ENCODE results near the gene ATP6AP1. TPM values are rescaled to one million over a fixed set of nuclear protein-coding genes. Genes with fewer than 3 reads are reported as not detected.

Gene ATP6AP1
- total RNA-seq, 1 donor from 2014 or later, result 78.3 TPM

DNA sequence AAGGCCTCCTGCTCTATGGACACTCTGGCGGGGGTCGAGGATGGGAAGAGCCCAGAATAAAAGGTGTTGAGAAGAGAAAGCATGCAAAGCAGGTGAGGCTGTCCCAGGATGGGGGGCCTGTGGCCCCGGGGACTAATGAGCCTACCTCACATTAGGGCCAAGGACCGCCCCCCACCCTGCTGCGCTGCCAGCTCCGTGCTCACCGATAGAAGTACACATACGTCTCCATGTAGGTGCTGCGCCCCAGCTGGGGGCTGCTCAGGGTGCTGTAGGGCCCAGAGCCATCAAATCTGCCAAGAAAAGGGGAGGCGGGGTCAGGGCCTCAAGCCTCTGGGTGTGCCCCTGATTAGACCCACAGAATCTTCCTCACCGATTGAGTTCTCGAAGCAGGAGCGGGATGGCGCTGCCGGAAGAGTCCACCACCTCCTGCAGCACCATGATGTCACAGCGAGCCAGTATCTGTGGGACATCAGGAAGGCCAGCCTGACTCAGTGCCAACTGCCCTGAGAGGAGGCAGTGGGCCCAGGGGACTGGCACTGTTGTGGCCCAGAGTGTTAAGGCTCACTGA lies 23.8 kb upstream of the ATP6AP1 start:
- Histone ChIP-seq H3K36me3 (ENCODE audit: control insufficient read depth, insufficient read depth, low read length) (peaks cover 2% of the 10 kb centered on the region), H3K27me3 (ENCODE audit: control insufficient read depth, insufficient read depth, low read length) (no peaks in the 10 kb centered on the region), H3K4me3 (ENCODE audit: low read depth, low read length) (no peak overlapping the region)
- TF ChIP-seq, protein P1, sequence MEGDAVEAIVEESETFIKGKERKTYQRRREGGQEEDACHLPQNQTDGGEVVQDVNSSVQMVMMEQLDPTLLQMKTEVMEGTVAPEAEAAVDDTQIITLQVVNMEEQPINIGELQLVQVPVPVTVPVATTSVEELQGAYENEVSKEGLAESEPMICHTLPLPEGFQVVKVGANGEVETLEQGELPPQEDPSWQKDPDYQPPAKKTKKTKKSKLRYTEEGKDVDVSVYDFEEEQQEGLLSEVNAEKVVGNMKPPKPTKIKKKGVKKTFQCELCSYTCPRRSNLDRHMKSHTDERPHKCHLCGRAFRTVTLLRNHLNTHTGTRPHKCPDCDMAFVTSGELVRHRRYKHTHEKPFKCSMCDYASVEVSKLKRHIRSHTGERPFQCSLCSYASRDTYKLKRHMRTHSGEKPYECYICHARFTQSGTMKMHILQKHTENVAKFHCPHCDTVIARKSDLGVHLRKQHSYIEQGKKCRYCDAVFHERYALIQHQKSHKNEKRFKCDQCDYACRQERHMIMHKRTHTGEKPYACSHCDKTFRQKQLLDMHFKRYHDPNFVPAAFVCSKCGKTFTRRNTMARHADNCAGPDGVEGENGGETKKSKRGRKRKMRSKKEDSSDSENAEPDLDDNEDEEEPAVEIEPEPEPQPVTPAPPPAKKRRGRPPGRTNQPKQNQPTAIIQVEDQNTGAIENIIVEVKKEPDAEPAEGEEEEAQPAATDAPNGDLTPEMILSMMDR (IDR thresholded peaks at IDR 0.05; ENCODE audit: insufficient read depth, low read length, poor library complexity, severe bottlenecking), result no peak
- DNase-seq (ENCODE audit: low read depth), result no peak

DNA sequence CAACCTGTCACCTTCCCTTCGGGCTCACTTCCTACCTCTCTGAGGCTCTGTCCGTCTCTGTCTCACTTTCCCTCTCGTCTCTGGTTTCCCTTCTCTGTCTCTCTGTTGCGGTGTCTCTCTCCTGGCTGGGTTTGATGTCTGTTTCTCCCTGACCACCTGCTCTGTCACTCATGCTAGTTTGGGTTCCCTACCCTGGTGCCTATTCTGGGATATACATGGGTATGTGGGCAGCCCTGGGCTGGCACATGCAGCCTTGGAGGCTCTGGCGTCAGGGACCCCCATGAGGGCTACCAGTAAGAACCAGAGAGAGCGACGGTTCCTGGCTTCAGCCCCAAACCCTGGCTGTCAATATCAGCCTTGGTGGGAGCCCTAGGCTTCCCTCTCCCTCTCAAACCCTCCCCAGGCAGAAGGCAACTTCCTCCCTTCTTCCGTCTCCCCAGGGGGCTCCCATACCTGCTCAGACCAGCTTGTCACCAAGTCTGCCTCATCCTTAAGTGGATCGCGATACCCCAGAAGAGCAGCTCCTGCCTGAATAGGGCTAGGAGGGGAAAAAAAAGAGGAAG lies 19.7 kb upstream of the ATP6AP1 start:
- TF ChIP-seq, protein P1 (IDR thresholded peaks at IDR 0.05; ENCODE audit: insufficient read depth, low read length, poor library complexity, severe bottlenecking), result no peak

DNA sequence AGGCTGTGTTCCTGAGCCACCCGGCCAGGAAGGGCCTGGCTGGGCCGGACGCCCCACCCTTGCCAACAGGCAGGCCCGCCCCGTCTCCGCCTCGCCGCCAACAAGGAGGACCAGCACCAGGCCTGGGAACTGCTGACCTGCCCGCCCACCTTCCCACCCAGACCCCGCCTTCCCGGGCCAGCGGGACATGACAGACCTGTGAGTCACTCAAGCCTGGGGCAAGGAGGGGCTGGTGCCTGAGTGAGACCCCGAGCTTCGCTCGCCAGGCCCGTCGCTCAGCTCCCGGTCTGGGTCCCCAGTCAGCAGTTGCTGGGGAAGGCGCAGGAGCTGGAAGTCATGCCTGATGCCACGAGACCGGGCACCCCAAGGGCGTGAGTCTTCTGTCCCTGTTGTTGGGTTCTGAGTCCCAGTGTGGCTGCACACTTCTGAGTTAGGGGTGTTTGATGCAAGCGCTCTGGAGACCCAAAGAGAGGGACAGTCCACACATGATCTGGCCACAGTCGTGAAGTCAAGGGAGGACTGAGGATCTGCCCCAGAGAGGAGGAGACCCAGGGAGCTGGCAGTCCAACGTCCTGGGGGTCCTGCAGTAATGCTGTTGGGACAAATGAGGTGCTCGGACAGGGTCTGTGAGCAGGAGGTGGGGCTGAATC lies 19.1 kb upstream of the ATP6AP1 start, which contains the start of gene DNASE1L1:
TSS of gene DNASE1L1 (minus strand) at position 33 of the 650 bp plus-strand sequence. CDS start 3,686 bp downstream, outside the sequence.
- Histone ChIP-seq H3K27me3 (ENCODE audit: control insufficient read depth, insufficient read depth, low read length) (no peaks in the 10 kb centered on the region), H3K4me3 (ENCODE audit: low read depth, low read length) (peak within 1 kb of the TSS; percentile 32), H3K36me3 (ENCODE audit: control insufficient read depth, insufficient read depth, low read length) (no peaks in the 10 kb centered on the region)
- TF ChIP-seq, protein P1 (IDR thresholded peaks at IDR 0.05; ENCODE audit: insufficient read depth, low read length, poor library complexity, severe bottlenecking), result no peak
- peak; percentile 60 for DNase-seq (ENCODE audit: low read depth)

More for the DNA sequence above, 19.7 kb upstream of the ATP6AP1 start:
- Histone ChIP-seq H3K4me3 (ENCODE audit: low read depth, low read length) (peak overlapping the region; percentile 32), H3K27me3 (ENCODE audit: control insufficient read depth, insufficient read depth, low read length) (no peaks in the 10 kb centered on the region), H3K36me3 (ENCODE audit: control insufficient read depth, insufficient read depth, low read length) (no peaks in the 10 kb centered on the region)
- DNase-seq (ENCODE audit: low read depth), result no peak

DNA sequence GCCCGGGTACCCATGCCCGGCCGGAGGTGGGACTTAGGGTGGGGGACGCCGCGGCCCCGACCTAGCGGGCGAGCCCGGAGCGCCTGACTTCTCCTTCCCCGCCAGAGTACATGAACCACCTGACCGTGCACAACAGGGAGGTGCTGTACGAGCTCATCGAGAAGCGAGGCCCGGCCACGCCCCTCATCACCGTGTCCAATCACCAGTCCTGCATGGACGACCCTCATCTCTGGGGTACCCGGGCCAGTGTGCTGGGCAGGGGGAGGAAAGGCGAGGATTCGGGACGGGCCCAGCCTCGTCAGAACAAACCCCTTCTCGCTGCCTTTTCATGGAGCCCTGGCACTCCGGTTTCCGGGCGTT lies 16.5 kb upstream of the ATP6AP1 start:
- no peaks in the 10 kb centered on the region for H3K36me3 ChIP-seq (ENCODE audit: control insufficient read depth, insufficient read depth, low read length)
- no peak for DNase-seq (ENCODE audit: low read depth)
- H3K27me3 ChIP-seq (ENCODE audit: control insufficient read depth, insufficient read depth, low read length), result no peaks in the 10 kb centered on the region
- TF ChIP-seq, protein P1 (IDR thresholded peaks at IDR 0.05; ENCODE audit: insufficient read depth, low read length, poor library complexity, severe bottlenecking), result no peak
- peak overlapping the region; percentile 65 for H3K4me3 ChIP-seq (ENCODE audit: low read depth, low read length)

DNA sequence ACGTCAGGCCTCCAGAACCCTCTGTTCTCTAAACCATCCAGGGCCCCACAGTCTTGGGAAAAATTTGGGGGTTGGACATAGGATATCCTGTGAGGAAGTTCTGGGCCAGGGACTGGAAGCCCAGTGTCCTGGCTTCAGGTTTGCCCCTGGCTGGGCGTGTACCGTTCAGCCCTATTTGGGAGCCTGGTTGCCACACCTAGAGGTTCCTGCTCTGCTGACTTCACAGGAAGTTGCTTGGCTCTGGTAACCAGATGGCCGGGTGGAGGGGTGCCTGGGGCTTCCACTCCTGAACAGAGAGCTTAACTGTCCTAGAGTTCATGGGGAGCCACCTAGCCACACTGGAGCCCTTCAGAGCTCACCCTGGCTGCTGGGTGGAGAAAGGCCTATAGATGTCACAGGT lies 16.0 kb upstream of the ATP6AP1 start:
- TF ChIP-seq, protein P1 (IDR thresholded peaks at IDR 0.05; ENCODE audit: insufficient read depth, low read length, poor library complexity, severe bottlenecking), result no peak
- Histone ChIP-seq H3K36me3 (ENCODE audit: control insufficient read depth, insufficient read depth, low read length) (no peaks in the 10 kb centered on the region), H3K27me3 (ENCODE audit: control insufficient read depth, insufficient read depth, low read length) (no peaks in the 10 kb centered on the region), H3K4me3 (ENCODE audit: low read depth, low read length) (peak overlapping the region; percentile 65)
- DNase-seq (ENCODE audit: low read depth), result no peak

All from kidney epithelial cell (primary cell).